ENCODE results near the gene GRK5.
A peak's percentile ranks its signal among the peaks of the same experiment; 100 is the strongest.

Gene GRK5

GRCh38 chr10:119496273-119496672, 288.9 kb downstream of the GRK5 start:
- DNase-seq = no peak

GRCh38 chr10:119497243-119497642, 289.9 kb downstream of the GRK5 start:
- DNase-seq = no peak

- DNase-seq = peak in 5 of 6 experiments; percentile 19 to 32 (median 28)
These were observed 291.7 kb downstream of the GRK5 start for GRCh38 chr10:119498889-119499676.

- no peak for DNase-seq
These were observed 292.3 kb downstream of the GRK5 start for GRCh38 chr10:119499677-119500002.

- peak in 1 of 6 experiments; percentile 17 for DNase-seq
These were observed 292.9 kb downstream of the GRK5 start for GRCh38 chr10:119500123-119500795.

GRCh38 chr10:119500821-119501220, 293.4 kb downstream of the GRK5 start:
- no peak for DNase-seq

- DNase-seq = peak in 2 of 6 experiments; percentile 9 to 43
These were observed 294.3 kb downstream of the GRK5 start for GRCh38 chr10:119501690-119502089.

GRCh38 chr10:119502209-119502608, 294.8 kb downstream of the GRK5 start:
- peak; percentile 76 to 94 (median 84) for DNase-seq

GRCh38 chr10:119502618-119503155, 295.3 kb downstream of the GRK5 start:
- peak in 2 of 6 experiments; percentile 45 to 46 for DNase-seq

GRCh38 chr10:119503821-119504220, 296.4 kb downstream of the GRK5 start:
- no peak for DNase-seq

- peak in 1 of 6 experiments; percentile 33 for DNase-seq
These were observed 297.3 kb downstream of the GRK5 start for GRCh38 chr10:119504651-119505050.

- DNase-seq = peak in 3 of 6 experiments; percentile 33 to 43 (median 42)
These were observed 297.8 kb downstream of the GRK5 start for GRCh38 chr10:119505131-119505551.
